Upper lobe of right lung (tissue), 1 donor: Measurements from ENCODE around the gene SLC9A9. TPM values are rescaled to one million over a fixed set of nuclear protein-coding genes. Genes with fewer than 3 reads are reported as not detected.

ENCODE experiments used
- ATAC-seq: fragments of 200-7000 bp; cut with Tn5 transposase; one replicate; pipeline ENCODE4 v1.9.1; 2020; ENCODE audit warnings: mild to moderate bottlenecking, moderate library complexity
- DNase-seq: peaks from one replicate; pipeline ENCODE4 v3.0.0-alpha.2; 2020
- H3K27ac ChIP-seq: fragments of 200-600 bp; one replicate; pipeline ENCODE4 v1.8.0; 2022
- H3K27me3 ChIP-seq: fragments of 200-600 bp; one replicate; pipeline ENCODE4 v1.8.0; 2022; ENCODE audit warnings: mild to moderate bottlenecking
- H3K36me3 ChIP-seq: fragments of 200-600 bp; one replicate; pipeline ENCODE4 v1.8.0; 2022
- H3K4me1 ChIP-seq: fragments of 200-600 bp; one replicate; pipeline ENCODE4 v1.8.0; 2022
- H3K4me3 ChIP-seq: fragments of 200-600 bp; one replicate; pipeline ENCODE4 v1.8.0; 2022; ENCODE audit warnings: mild to moderate bottlenecking
- H3K9me3 ChIP-seq: fragments of 200-600 bp; one replicate; pipeline ENCODE4 v1.8.0; 2022
- CTCF ChIP-seq: fragments of 200-600 bp; IDR thresholded peaks from one replicate; pipeline ENCODE4 v1.8.0; 2022; ENCODE audit warnings: antibody characterized with exemption
- intact Hi-C: fragments of 100-400 bp; cut with DNase I; formaldehyde crosslinking; loops from one replicate; pipeline ENCODE4 v1.11.0; 2022
- total RNA-seq: library from RNA; stranded (reverse); fragmentation: NEBNext Ultra II Directional; extraction: Animal tissue kit (Norgen Biotek cat#: 25700); gene quantifications from one replicate; pipeline ENCODE4 v1.2.1, GENCODE V29; 2021
- donor health status: DM: no; HTN: yes; CAD: no; lungs with severe emphysema.

The SLC9A9 gene
- total RNA-seq, 1 donor from 2014 or later = 13.3 TPM

GRCh38 chr3:143309705-143310104, 538.6 kb downstream of the SLC9A9 start:
- H3K27ac ChIP-seq = no peak overlapping the region
- H3K36me3 ChIP-seq = no peaks in the 10 kb centered on the region
- ATAC-seq (no peak), DNase-seq (no peak)
- no peak for TF ChIP-seq CTCF
- no peaks in the 10 kb centered on the region for H3K9me3 ChIP-seq
- no peaks in the 10 kb centered on the region for H3K27me3 ChIP-seq
- peaks cover 3% of the 10 kb centered on the region for H3K4me1 ChIP-seq
- intact Hi-C loops = no loop called here
- H3K4me3 ChIP-seq = no peak overlapping the region

- intact Hi-C loops = no loop called here
- DNase-seq = no peak
- TF ChIP-seq CTCF = no peak
- Histone ChIP-seq H3K27me3 (no peaks in the 10 kb centered on the region), H3K9me3 (no peaks in the 10 kb centered on the region), H3K4me1 (peaks cover 3% of the 10 kb centered on the region), H3K27ac (no peak overlapping the region), H3K36me3 (no peaks in the 10 kb centered on the region), H3K4me3 (no peak overlapping the region)
- ATAC-seq = peak; percentile 22
Observed at GRCh38 chr3:143307613-143308183, 540.6 kb downstream of the SLC9A9 start.

DNA sequence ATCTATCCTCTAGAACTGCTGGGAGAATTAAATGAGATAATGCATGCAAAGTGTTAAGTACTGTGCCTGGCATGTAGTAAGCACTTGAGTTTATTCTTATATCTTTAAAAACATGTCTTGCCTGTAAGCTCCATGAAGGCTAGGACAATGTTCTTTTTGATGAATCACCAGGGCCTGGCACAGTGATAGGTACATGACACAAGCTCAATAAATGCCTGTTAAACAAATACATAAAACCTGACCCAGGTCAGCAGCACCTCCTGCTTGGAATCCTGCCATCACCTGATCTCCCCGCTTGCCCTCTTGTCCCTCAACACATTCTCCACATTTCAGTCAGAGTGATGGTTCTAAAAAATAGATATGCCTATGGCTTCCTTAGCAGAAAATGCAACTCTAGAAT, 541.9 kb downstream of the SLC9A9 start:
- no peak for TF ChIP-seq CTCF
- intact Hi-C loops = no loop called here

DNA sequence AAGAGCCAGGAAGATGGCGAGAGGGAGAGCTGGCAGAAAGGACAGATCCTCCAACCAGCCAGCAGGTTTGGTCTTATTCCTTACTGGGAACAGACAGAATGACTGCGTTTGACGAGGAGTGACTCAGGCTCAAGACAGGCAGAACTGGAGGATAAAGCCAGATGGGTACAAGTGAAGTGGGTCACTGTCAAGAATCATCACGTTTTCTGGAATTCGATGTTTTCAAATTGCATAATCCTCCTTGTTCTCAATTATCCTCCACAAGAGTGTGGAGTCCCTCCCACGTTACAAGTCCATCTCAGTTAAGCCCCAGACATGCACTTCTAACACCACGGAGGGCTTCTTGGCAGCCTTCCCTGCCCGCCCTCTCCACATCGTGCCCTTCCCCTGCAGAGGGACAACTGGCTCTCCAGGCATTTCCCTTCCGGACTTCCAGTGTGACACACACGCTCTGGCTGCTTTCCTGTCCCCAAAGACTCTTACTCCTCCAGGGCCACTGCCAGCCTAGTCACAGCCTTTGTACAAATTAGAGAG, 545.6 kb downstream of the SLC9A9 start:
- Histone ChIP-seq H3K4me3 (no peak overlapping the region), H3K27ac (no peak overlapping the region), H3K9me3 (no peaks in the 10 kb centered on the region), H3K36me3 (no peaks in the 10 kb centered on the region), H3K4me1 (no peaks in the 10 kb centered on the region), H3K27me3 (no peaks in the 10 kb centered on the region)
- intact Hi-C loops = no loop called here
- peak; percentile 69 for ATAC-seq
- TF ChIP-seq CTCF = no peak
- no peak for DNase-seq

More for the DNA sequence above, 541.9 kb downstream of the SLC9A9 start:
- Histone ChIP-seq H3K27ac (no peak overlapping the region), H3K27me3 (no peaks in the 10 kb centered on the region), H3K36me3 (no peaks in the 10 kb centered on the region), H3K4me1 (peaks cover 3% of the 10 kb centered on the region), H3K9me3 (no peaks in the 10 kb centered on the region), H3K4me3 (no peak overlapping the region)
- DNase-seq = no peak
- no peak for ATAC-seq

DNA sequence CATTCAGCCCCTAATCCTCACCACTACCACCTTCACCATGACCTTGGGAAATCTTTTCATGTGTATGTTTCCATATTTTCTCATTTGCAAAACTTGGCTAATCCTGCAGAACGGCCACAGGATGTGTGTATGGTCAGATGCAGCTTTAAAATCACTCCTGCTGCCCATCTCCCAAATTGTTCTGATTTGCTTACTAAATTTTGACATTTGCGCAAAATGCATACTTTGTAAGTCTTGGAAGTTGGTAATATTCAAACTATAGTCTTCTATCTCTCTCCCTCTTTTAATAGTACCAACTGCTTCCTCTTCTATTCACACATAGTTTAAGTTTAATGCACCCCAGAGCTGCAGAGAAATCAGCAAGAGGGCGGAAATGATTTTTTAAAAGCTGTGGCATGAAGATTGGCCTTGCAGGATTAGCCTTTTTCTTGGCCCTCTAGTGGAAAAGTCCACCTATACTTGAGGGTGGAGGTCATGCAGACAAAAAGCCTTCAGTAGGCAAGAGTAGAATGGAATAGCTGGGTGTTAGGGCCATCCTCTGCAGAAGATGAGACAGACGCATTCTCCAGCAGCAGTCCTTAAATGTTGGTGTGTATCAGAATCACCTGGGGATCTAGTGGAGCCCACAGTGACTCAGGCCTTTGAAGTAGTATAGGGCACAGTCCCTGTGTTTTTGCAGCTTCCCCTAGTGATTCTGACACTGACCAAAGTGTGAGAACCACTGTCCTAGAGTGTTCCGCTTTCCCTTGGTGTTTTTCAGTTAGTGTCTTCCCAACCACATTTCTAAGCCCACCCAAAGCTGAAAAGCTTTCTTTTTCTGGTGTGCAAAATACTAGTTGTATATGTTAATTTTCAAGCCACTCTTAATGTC, 547.0 kb downstream of the SLC9A9 start:
- H3K36me3 ChIP-seq = no peaks in the 10 kb centered on the region

More for the DNA sequence above, 547.0 kb downstream of the SLC9A9 start:
- intact Hi-C loops = no loop called here
- Histone ChIP-seq H3K4me3 (no peak overlapping the region), H3K4me1 (no peaks in the 10 kb centered on the region), H3K27ac (no peak overlapping the region), H3K27me3 (no peaks in the 10 kb centered on the region), H3K9me3 (no peaks in the 10 kb centered on the region)
- ATAC-seq = peak; percentile 50
- DNase-seq = no peak
- TF ChIP-seq CTCF = no peak
